HS-27A (cell line): ENCODE data around the gene PARS2.

Experiments
- DNase-seq: peaks from one replicate; pipeline ENCODE4 v3.0.0-alpha.2; 2012; ENCODE audit warnings: low read depth, missing footprints

The PARS2 gene

DNA sequence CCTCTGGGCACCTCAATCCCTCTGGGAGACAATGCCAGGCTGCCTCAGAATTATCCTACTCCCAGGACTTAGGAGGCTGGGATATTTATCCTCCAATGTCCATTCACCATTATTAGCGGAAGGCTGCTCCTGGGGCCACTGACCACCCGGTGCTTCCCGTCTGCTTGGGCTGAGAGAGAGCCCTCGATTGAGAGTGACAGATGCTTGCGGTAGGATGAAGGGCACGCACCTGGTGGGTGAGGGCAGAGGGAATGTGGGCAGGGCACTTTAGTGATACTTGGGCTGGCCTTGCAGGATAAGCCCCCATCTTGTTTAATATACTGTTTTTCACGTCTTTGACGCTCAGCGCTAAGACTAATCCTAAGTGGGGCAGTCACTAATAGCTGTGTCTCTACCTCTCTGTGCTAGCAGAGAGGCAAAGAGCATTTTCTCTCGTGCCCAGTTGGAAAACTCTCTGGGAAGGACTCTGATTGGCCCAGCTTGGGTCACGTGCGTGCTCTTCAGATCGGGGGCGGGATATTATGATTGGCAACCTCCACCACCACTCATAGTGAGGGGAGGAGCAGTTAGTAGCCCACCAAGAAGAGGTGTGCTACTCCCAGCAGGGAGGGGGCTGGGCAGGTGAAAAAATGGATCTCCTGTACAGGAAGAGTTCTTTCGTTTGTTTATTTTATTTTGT lies 10.6 kb upstream of the PARS2 start:
- DNase-seq: no peak

DNA sequence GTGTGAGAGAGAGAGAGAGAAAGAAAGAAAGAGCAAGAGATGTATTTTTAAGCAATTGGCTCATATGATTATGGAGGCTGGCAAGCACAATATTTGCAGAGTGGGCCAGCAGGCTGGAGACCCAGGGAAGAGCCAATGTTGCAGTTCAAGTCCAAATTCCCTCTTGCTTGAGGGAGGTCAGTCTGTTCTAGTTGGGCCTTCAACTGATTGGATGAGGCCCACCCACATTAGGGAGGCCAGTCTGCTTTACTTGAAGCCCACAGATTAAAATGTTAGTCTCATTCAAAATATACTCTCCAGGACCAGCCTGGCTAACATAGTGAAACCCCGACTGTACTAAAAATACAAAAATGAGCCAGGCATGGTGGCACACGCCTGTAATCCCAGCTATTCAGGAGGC lies 8.6 kb upstream of the PARS2 start:
- DNase-seq: no peak

GRCh38 chr1:54768093-54768492 lies 3.8 kb upstream of the PARS2 start:
- DNase-seq: no peak

- DNase-seq: no peak
These were observed 3.2 kb upstream of the PARS2 start for GRCh38 chr1:54767526-54767925.

DNA sequence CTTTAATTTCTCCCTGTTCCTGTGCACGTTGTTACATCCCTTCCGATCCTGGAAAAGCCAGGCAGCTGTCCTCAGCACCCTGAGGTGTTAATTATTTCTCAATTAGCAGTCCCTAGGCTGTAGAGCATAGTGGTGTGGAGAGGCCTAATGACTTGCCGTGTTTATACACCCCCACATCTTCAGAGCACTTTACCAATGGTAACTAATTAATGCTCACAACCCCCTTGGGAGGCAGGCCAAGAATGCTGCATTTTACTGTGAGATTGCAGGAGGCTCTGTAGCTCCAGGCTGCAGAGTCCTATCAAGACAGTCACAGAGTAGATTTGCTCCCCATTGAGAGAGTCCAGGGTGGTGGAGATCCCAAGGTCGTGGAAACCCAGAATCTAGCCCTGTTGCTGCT lies 2.4 kb upstream of the PARS2 start:
- no peak for DNase-seq

GRCh38 chr1:54764922-54765561 lies 719 bp upstream of the PARS2 start:
- DNase-seq: no peak

DNA sequence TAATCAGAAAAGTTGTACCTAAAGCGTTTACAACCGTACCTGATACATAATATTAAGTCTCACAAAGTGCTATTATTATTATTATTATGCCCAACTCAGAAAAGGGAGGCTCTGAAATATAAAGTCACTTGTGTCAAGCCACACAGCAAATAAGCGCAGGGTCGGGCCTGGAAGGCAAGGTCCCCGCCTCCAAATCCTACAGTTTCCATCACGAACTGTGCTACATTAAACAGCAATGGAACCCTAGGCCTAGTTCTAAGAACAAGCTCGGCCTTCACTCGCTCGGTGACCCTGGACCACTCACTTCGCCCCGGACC lies 549 bp downstream of the PARS2 start:
- DNase-seq: no peak

DNA sequence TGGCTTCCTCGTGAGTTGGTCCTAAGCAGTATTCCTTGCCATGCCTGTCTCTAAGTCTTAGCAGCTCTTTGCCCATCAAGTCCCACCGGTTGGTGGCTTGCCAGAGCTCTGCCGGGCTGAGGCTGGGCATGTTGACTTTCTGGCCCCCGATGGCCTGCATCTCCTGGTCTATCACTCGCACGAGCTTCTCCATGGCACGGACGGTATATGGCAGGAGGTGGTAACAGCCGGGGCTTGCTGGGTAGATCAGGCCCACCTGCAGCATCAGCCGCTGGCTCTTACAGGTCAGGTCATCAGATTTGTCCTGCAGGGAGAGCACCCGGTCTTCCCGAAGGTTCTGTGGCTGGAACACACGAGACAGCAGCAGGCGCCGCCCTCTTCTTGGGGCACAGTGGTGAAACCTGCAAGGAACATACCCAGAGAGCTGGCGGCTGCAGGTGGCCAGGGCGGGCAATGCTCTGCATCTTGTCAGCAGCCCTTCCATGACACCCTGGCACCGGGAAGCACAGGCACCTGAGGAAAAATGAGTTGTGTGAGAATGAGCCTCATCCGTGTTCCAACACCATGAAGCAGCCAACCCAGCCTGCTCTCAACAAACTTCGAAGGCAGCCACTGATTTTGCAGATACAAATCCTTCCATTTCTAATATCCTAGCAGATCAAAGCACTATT lies 5.5 kb downstream of the PARS2 start:
- DNase-seq: no peak

DNA sequence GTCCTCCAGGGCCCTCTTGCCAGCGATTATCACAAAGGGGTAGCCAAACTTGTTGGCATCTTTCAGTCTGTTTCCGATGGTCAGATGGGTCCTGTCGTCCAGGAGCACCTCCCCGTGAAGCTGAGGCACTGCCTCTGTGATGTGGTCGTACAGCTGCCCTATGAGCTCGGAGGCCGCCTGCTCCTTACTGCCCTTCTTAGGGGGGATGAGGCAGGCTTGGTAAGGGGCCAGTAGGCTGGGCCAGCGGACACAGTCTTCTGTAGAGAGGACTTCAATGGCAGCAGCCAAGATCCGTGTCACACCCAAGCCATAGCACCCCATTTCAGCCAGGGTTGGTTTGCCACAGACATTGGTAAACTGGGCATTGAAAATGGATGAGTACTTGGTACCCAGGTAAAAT lies 6.5 kb downstream of the PARS2 start:
- DNase-seq: no peak

- DNase-seq: no peak
These were observed 9.6 kb downstream of the PARS2 start for GRCh38 chr1:54754486-54755285.

- no peak for DNase-seq
These were observed 10.3 kb downstream of the PARS2 start for GRCh38 chr1:54754045-54754444.

GRCh38 chr1:54751426-54751825 lies 12.9 kb downstream of the PARS2 start:
- no peak for DNase-seq

DNA sequence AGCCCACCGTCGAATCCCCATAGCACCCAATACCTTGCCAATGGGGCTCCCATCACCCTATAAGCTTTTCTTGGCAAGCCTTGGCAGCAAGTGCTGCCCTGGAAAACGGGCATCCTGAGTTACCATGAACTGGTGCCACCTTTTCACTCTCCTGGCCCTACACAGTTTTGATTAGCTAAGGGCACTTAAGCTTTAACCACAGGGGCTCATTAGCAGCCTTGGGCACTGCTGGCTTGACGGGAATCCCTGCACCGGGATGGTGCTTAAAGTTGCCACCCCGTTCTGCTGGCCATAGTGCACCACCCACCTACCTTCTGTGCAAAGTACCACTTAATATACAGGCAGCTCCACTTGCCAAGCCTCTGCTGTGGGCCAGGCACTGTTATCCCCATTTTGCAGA lies 13.7 kb downstream of the PARS2 start:
- DNase-seq: no peak

DNA sequence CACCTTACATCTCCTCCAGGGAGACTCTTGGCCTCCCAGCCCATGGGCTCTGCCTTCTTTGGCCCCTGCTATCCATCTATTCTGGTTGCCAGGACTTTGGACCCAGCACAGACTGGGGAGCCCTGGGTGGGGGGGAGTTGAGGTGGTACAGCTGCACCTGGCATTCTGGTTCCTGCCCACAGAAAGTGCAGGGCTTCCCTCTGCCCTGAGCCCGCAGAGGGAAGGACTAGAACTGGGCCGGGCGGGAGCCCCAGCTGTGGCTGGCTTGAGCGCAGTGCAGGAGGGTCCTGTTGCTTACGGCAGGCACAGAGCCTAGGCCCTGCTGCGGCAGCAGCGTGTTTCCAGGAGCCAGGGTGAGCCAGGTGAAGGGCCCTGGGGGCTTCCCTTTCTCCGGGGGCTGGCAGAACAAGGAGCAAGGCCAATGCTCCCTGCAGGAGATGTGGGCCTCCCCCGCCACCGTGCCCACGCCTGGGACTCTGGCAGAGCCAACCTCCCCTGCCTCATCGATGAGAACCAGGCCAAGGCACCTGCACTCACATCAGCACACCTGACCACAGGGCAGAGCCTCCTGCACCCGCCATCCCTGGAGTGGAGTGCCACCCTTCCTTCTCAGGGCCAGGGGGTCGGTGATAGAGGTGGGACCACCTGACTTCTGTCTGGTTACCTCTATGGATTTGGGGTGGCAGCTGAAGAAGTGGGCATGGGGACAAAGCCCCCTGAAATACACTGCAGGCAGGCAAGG lies 16.1 kb downstream of the PARS2 start:
- DNase-seq: no peak

DNA sequence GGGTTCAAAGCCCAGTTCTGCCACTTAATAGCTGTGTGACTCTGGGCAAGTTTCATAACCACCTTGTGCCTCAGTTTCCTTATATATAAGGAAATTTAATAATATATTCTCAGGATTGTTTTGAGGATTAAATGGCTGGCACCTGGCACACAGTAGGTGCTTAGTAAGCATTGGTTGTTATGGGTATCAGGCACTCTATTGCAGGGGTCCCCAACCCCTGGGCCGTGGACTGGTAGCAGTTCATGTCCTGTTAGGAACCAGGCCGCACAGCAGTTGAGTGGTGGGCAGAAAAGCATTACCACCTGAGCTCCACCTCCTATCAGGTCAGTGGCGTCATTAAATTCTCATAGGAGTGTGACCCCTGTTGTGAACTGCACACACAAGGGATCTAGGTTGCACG lies 18.5 kb downstream of the PARS2 start:
- DNase-seq: no peak

DNA sequence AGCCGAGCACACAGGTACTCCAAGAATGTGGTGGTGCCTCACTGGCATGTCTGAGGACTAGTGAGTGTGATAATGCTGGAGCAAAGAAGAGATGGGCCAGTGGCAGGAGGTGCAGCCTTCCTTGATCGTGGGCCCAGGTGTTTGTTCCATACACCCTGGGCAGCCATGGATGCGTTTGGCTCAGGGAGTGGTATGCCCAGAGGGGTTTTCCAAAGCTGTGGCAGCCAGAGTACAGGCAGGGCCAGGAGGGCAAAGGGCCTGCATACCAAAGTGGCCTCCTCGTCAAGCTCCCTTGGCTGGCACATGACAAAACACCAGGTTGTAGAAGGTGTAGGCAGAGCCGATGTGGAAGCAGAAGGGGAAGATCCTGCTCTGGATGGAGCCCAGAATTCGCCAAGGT lies 19.0 kb downstream of the PARS2 start:
- DNase-seq: no peak

- DNase-seq: no peak
These were observed 19.6 kb downstream of the PARS2 start for GRCh38 chr1:54744696-54745095.

DNA sequence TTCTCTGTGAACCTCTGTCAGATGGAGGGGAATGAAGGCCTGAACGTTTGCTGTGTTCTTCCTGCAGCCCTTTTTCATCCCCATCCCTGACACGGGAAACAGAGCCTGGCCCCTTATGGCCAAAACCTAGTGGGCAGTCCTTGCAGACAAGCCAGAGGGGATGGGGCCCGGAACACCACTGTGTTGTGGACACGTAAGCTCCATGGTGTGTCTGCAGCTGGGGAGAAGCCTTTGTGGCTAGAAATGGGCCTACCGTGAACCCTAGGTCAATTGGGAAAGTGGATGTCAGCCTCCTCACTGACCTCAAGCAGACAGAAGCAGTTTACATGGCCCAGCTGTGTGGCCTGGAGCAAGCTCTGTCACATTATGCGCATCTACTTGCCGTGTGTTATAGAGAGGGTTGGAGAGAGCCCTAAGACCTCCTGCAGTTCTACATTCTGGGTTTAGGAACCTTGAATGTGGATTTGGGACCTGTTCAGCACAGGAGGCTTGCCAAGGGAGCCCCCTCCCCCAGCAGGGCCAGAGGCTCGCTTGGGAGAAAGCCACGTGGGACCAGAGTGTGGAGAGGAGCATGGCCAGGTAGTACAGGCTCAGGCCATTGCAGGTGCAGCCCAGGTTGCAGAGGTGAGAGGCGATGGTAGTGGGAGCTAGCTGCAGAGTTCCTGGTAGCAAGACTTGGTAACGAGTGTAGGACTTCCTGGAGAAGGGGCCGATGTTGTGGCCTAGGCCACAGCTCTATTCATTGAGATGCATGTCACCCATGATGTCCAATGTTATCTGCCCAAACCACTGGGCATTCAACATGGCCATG lies 20.7 kb downstream of the PARS2 start:
- DNase-seq: no peak

DNA sequence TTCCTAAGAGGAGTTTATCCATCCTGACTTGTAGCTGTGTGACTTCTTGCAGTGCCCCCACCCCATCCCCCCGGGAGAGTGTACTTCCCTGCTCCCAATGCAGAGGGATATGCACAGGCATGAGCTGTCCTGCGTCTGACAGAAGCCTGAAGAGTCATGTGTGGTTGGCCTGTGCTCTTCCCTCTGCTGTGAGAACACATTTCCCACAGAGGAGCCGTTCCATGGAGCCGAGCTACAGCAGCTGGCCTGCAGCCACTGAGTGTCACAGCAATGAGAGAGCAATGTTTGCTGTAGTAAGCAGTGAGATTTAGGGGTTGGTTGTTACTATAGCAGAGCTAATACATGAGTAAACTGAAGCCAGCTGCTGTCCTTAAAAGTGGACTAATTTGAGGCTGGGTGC lies 22.0 kb downstream of the PARS2 start:
- no peak for DNase-seq

DNA sequence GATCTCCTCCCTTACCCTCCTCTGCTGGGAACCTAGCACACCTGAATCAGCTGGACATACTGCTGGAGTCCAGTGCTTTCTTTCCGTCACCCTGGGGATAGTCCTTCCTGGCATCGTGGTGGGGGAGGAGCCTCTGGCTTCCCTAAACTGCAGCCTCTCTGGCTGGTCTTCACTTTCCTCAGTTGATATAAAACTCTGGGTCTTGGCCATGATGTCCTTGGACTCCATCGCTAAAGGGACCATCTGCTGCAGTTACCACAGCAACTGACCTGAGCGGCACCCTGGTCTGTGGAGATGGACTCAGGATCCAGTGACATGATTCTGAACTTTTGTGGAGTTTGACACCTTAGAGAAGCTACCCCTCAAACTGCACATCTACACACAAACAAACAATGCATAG lies 22.8 kb downstream of the PARS2 start:
- no peak for DNase-seq

DNA sequence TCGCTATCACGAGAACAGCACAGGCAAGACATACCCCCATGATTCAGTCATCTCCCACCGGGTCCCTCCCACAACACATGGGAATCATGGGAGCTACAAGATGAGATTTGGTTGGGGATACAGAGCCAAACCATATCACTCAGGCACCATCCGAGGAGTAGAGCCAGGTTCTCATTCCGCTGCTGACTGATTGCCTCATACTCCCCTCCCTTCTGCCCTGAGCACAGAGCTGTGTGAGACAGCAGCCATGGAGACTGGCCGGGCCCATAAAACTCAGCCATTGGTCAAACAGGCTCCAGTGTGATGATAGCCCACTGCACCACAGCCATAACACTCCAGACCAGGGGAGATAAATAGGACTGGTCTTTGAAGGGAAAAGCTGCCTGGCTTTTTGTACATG lies 26.1 kb downstream of the PARS2 start:
- no peak for DNase-seq
